HG02981 (cell line): ENCODE measurements around the gene TUBA8.
A peak's percentile ranks its signal among the peaks of the same experiment; 100 is the strongest.

Experiments
- ATAC-seq: cut with Tn5 transposase; IDR thresholded peaks from one replicate; pipeline ENCODE4 v1.9.1; 2021; ENCODE audit warnings: mild to moderate bottlenecking, moderate library complexity; ENCODE audit not compliant: unreplicated experiment

The TUBA8 gene

GRCh38 chr22:18077087-18077638 is 33.4 kb upstream of the TUBA8 start:
- ATAC-seq, result no peak

DNA sequence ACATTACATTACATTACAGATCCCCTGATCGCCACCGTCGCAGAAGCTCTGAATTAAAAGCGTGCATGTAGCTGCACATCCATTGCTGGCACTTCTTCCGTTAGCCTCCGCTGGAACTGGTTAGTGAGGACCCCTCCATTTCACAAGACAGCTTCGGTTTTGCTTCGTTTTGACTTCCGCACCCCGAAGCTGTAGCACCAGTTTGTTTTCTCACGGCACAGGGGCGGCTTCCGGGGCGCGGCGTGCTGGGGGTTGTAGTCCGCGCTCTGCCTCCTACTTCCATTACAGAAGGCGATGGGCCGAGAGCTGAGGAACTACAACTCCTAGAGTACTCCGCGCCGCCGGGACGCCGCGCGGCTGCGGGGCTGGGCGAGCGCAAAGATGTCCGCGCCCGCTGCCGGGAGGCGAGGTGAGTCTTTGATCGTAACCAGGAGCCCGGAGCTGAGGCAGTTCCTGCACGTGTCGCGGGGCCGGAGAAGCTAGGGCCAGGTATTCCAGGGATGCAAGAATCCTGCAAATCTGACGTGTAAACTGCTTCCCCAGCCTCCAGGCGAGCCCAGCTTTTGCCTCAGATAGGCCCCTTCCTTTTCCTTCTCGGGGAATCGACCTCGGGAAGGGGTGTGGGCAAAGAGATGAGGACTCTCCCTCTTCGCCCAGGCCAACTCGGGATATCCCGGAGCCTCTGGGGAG is 32.8 kb upstream of the TUBA8 start, which contains the start of gene PEX26:
TSS of gene PEX26 (plus strand) at position 352 of the 690 bp plus-strand sequence. CDS start 387 bp downstream, outside the sequence.
- peak; percentile 96 for ATAC-seq

DNA sequence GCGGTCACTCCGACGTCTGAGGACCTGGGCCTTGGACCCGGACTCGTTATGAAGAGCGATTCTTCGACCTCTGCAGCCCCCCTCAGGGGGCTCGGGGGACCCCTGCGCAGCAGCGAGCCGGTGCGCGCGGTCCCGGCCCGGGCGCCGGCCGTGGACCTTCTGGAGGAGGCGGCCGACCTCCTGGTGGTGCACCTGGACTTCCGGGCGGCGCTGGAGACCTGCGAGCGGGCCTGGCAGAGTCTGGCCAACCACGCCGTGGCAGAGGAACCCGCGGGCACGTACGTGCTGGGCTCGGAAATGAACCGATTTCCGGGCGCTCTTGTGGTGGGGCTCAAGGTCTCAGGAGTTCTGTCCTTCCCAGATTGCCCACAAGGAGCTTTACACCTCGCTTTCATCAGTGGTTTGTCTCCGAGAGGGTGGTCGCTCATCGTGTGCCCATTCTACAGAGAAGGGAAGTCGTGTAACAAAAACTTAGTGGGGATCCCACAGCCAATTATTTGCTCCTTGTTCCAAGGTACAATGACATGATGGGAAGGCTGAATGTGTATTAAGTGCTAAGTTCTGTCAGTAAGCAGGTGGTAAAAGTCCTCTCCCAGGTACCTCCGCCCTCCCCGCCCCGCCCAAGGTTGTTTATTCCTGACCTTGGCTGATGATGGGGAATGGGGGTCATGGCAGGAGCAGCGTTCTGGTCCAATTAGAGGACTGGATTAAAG is 32.1 kb upstream of the TUBA8 start:
- ATAC-seq, result peak; percentile 13

DNA sequence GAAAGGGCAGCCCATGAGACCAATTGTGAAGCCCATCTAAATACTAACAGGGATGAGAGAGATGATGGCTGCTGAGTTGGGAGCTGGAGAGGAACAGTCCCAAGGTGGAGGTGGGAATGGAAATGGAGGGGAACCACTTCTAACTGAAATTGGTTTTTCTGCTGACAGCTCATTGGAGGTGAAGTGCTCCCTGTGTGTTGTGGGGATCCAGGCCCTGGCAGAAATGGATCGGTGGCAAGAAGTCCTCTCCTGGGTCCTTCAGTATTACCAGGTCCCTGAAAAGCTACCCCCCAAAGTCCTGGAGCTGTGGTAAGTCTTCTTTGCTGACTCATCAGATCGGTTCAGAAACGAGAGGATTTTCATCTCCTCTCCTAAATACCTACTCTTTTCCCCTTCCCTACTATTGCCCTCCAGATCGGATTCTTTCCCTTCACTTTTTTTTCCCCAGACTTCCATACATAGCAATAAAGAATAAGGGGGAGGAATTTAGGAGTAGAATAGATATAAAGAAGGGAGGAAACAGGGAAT is 30.8 kb upstream of the TUBA8 start:
- no peak for ATAC-seq

GRCh38 chr22:18081416-18081815 is 29.2 kb upstream of the TUBA8 start:
- ATAC-seq, result no peak

DNA sequence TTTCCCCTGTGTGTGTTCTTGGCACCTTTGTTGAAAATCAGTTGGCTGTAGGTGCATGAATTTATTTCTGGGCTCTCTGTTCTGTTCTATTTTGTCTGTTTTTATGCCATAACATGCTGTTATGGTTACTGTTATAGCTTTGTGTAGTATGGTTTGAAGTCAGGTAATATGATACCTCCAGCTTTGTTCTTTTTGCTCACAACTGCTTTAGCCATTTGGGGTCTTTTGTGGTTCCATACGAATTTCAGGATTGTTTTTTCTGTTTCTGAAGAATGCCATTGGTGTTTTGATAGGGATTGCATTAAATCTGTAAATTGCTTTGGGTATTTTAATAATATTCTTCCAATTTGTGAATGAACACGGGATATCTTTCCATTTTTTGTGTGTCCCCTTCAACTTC is 28.1 kb upstream of the TUBA8 start:
- no peak for ATAC-seq

GRCh38 chr22:18083406-18083805 is 27.2 kb upstream of the TUBA8 start:
- ATAC-seq, result no peak

DNA sequence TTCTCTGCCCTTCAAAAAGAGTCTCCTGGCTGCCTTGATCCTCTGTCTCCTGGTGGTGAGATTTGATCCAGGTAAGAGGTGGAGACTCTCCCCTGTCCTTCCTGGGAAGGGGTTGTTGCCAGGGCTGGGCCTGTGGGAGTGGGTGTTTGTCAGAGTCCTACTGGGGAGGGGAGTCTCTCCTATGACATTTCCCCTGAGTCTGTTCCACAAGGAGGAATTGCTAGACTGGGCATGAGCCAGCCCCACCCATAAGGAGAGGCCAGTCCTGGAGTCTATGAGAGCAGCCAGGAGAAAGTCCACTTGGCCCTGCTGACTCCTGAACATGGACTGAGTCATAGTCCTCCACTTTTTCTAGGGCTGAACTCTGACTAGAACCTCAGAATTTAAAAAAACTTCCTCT is 25.4 kb upstream of the TUBA8 start:
- ATAC-seq, result no peak

GRCh38 chr22:18087350-18087855 is 23.2 kb upstream of the TUBA8 start:
- no peak for ATAC-seq

DNA sequence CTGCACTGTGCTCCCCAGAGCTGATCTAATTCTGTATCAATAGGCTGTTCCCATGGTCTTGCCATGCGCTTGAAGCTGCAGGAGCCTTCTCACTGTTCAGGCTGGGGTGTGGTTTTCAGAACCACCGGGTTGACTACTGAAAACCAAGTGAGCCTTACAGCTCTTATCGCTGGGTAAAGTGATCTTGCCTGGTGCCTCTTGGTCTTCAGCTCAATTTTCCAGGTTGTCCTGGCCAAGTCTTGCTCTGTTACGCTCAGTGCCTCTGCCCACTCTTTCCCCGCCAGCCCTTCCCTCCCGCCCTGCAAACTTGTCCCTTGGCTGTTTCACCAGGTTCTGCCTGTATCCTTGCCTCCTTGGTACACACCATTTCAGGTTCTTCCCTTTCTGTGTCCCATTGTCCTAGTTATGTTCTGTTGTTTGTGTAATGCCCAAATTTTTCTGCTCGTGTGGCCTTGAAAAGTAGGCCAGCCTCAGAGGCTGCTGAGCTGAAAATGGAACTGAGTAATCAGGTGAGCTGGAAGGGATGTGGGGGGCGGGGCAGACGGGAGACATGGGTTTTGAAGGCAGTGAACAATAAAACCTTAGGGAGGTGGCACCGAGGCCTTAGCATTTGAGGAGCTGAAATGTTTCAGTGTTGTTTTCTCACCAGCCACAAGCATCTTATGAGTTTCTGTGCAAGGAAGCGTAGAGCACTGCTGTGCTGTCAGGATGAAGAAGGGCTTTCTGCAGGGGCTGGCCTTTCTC is 21.6 kb upstream of the TUBA8 start:
- ATAC-seq, result no peak

DNA sequence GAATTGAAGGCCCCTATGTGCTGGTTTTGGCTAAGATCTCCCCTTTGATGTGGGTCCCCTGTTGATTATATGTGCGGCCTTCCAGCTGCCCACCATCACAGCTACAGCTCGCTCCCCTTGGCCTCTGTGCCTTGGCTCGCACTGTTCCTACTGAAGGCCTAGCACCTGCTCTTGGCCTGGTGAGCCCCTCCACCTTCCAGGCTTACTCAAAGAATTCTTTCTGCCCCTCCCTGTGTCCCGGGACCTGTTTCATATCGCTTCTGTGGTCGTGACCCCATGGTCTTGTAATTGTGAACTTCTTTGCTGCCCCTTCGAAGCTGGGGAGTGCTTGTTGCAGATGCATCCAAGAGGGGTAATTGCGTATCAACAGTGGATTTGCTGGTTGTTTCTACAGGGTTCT is 20.3 kb upstream of the TUBA8 start:
- ATAC-seq, result no peak

GRCh38 chr22:18091478-18091877 is 19.1 kb upstream of the TUBA8 start:
- ATAC-seq, result no peak

DNA sequence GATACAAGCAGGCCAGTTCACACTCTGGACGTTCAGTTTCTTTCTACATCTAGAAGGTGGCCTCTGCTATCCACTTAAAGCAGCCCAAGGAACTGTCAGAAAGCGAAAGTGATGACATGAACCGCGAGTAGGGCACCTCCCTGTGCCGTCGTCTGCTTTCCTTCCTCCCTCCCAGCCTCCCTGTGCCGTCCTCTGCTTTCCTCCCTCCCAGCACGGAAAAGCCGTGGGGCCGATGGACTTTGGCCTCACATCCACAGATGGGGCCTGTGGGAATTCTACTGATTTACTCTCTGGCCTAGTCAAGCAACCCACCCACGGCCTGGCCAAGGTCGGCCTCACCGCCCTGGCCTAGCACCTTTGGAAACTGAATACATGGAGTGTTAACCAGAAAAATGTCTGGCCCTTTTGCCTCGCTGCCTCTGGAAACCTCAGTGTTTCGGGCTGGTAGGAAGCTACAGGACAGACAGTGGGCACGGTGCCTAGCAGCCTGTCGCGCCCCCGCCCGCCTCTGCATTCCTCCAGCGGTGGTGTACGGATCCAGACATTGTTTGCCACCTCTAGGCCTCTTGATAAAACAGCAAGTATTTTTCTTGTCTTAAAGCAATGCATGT is 18.6 kb upstream of the TUBA8 start:
- no peak for ATAC-seq

- ATAC-seq, result no peak
Observed at GRCh38 chr22:18093661-18094060, 16.9 kb upstream of the TUBA8 start.

GRCh38 chr22:18095101-18095805 is 15.4 kb upstream of the TUBA8 start:
- ATAC-seq, result no peak

- ATAC-seq, result no peak
Observed at GRCh38 chr22:18096823-18097222, 13.8 kb upstream of the TUBA8 start.

DNA sequence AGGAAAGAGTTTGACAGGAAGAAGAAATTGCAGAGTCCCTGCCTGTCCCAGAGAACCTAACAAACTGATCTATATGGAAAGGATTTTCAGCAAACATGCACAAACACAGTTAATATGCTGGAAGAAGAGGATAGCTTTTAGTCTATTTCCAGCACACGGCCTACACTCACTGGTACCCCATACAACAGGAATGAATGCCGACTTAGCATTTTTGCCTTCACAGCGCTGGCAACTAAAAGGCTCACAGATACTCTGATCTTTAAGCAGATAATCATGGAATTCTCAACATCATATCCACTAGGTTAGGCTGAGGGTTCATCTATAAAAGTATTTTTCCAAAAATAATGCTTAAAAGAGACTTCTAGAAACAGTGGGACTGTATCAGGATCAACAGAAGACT is 9.8 kb upstream of the TUBA8 start:
- ATAC-seq, result no peak

GRCh38 chr22:18101536-18101935 is 9.1 kb upstream of the TUBA8 start:
- no peak for ATAC-seq

- no peak for ATAC-seq
Observed at GRCh38 chr22:18103527-18104269, 6.9 kb upstream of the TUBA8 start.
